Measurements from ENCODE around the gene CRB2. TPM values are rescaled to one million over a fixed set of nuclear protein-coding genes. Genes with fewer than 3 reads are reported as not detected.
A peak's percentile ranks its signal among the peaks of the same experiment; 100 is the strongest.
"Not testable (repeated sequence)": the region's sequence is repeated elsewhere in the genome, so short reads cannot be mapped to it uniquely, and the experiment has no call there.

Gene CRB2
- total RNA-seq, 1 donor from 2014 or later, result 0.65 TPM

DNA sequence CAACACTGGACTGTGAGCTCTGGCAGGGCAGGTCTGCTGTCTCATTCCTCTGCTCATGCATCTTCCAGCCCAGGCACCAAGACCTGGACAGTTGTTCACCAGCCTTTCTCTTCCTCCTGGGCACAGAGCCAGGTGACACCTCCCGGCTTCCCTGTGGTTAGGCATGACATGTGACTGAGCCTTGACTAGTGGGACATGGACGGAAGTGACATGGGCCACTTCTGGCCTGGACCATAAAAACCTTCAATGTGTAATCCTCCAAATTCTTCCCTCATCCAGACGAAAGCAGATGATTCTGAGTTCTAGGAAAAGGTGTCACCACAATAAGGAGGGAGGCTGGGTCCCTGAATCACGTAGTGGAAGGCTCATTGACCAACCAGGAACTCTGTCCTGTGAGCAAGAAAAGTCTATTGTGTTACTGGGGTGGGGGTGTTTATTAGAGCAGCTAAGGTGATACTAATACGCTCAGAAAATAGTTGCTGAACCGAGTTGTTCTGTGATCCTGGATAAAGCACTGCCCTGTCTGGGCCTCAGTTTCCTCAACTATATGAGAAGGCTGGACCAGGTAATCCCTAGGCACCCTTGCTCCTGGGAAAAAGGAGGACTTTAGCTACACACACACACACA is 26.6 kb upstream of the CRB2 start:
- DNase-seq (ENCODE audit: low read depth), result peak; percentile 31

DNA sequence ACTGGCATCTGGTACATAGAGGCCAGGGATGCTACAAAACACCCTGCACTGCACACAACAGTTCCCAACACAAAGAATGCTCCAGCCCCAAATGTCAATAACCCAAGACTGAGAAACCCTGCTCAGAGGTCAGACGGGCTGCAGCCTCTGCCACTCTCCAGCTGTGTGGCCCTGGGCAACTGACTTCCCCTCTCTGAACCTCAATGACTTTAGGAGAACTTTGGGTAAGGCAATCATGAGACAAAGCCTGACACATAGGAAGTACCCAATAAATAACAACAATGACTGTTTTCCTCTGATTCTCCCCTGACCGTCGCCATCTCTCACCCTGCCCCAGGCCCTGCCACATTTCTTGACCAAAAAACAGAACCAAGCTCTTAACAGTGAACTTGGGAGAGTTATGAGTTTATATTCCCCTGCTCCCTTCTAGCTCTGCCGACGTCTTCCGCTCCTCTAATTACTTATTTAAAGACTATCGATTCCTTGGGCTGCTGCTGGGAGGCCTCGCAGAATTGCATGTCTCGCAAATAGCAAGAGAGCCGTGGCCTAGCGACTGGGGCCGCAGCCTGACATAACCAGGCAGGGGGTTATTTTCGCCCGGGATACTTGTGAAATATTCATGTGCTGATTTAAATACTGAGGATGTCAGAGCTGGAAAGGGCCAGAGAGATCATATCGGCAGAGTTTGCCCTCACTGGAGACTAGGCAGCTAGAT is 24.5 kb upstream of the CRB2 start:
- DNase-seq (ENCODE audit: low read depth), result no peak

GRCh38 chr9:123333058-123333669 is 22.8 kb upstream of the CRB2 start:
- not testable (repeated sequence) for DNase-seq (ENCODE audit: low read depth)

- no peak for DNase-seq (ENCODE audit: low read depth)
Measured at GRCh38 chr9:123334639-123335038, 21.4 kb upstream of the CRB2 start.

DNA sequence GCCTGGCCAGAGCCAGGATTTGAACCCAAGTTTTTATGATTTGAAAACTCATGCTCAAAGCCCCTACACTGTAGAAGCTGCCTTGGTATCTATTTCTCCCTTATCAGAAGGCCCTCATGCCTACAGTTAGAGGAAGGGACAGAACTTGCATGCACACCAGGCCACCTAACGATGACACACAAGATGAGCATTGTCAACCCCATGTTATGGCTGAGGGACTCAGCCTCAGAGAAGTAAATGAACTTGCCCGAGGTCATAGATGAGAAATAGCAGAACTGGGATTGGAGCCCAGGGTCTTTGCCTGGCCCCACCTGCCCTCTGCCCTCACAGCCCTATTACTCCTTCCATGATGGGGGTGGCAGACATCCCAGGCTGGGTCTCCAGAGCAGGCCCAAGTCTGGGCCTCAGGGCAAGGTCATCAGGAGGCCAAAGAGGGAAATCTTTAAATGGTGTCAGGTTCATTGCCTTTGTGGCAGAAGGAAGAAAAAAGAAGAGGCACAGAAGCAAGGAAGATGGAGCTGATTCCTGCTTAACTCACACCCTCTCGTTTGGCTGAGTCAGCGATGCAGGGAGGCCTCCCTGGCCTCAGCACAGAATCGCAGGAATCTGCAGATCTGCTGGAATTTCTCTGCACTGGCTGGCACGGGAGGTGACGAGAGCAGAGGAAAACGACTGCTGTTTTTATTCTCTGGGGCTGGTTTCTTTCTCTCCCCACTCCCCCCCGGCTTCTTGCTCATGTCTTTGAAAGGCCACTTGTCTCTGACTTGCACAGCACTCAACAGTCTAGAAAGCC is 20.6 kb upstream of the CRB2 start:
- DNase-seq (ENCODE audit: low read depth), result peak; percentile 64

- no peak for DNase-seq (ENCODE audit: low read depth)
Measured at GRCh38 chr9:123335986-123336329, 20.0 kb upstream of the CRB2 start.

GRCh38 chr9:123336449-123336848 is 19.5 kb upstream of the CRB2 start:
- DNase-seq (ENCODE audit: low read depth), result no peak

DNA sequence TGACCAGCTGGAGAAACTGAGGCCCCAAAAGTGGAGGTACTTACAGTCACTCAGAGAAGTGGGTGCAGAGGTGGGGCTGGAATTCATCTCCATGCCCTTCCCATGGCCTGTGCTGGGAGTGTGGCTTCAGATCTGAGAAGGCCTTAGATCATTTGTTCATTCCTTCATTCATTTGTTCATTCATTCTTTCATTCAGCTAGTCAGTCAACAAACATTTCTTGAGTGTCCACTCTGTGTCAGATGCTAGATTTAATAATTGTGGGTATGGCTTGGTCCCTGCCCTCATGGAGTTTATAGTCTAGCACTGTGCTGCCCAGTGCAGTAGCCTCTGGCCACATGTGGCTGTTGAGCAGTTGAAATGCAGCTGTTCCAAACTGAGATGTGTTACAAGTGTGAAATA is 19.0 kb upstream of the CRB2 start:
- DNase-seq (ENCODE audit: low read depth), result no peak

GRCh38 chr9:123337971-123338370 is 18.0 kb upstream of the CRB2 start:
- DNase-seq (ENCODE audit: low read depth), result no peak

GRCh38 chr9:123338710-123339665 is 17.0 kb upstream of the CRB2 start:
- no peak for DNase-seq (ENCODE audit: low read depth)

DNA sequence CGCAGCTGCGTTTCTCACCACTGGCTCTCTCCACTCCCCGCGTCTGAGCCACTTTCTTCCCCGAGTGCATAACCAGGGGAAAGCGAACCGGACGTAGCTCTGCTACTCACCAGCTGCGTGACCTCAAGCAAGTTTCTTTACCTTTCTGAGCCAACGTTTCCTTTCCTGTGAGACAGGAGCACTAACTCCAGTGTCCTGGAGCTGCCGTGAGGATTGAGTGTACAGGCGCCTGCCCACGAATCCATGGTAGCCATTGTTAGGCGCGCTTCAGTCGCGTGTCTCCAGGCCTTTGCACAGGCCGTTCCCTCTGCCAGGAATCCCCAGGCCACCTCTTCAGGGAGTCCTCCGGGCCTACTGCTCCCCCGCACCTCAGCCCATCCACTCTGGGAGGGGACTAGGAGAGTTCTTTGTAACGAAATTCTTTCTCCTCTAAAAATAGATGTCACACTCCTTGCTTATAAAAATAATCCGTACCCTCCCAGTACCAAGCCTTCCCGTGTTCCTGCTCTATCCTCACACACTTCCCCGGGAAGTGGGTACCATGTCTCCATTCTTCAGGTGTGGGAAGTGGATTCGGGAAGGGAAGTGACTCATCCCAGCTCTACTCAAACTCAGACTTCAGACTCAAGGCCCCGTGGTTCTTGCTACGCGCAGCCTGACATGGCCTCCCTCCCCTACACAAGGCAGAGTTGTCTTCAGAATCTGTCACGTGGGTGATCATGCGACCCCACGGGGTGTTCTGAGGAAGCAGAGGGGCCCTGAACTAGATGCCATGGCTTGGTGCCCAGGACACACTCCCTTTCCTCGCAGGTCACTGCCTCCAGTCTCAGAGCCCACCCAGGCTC is 16.1 kb upstream of the CRB2 start:
- DNase-seq (ENCODE audit: low read depth), result peak; percentile 30

- no peak for DNase-seq (ENCODE audit: low read depth)
Measured at GRCh38 chr9:123341816-123342215, 14.2 kb upstream of the CRB2 start.

- no peak for DNase-seq (ENCODE audit: low read depth)
Measured at GRCh38 chr9:123342247-123342646, 13.8 kb upstream of the CRB2 start.

DNA sequence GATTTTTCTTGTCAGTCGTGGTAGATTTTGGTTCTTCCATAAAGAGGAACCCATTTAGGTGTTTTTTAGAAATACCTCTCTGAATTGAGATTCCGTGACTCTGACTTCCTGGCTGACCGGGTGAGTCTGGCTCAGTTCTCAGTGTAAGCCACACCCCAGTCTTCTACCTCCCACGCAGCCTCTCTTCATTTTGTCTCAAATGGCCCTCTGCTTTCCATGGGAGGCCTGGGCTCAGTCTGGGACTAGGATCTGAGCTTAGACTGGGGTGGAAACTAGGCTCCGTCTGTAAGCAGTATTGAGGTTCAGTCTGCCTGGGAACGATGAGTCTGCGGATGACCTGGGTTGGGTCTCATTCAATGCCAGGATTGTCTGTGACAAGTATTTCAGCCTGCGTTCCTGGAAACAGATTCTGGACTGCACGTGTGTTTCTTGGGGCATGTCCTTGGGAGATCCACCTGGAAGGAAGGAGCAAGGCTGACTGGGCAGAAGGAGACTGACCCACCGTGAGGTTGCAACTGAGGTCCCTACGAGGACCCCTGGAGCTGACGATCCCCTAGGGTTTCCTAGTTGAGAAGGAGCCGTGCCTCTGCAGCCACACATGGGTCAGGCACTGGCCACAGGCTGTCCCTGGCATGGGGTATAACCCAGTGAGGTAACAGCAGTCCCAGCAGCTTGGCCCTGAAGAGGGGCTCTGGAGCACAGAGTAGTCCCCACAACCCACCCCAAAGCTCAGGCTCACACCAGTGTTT is 12.4 kb upstream of the CRB2 start:
- DNase-seq (ENCODE audit: low read depth), result no peak

DNA sequence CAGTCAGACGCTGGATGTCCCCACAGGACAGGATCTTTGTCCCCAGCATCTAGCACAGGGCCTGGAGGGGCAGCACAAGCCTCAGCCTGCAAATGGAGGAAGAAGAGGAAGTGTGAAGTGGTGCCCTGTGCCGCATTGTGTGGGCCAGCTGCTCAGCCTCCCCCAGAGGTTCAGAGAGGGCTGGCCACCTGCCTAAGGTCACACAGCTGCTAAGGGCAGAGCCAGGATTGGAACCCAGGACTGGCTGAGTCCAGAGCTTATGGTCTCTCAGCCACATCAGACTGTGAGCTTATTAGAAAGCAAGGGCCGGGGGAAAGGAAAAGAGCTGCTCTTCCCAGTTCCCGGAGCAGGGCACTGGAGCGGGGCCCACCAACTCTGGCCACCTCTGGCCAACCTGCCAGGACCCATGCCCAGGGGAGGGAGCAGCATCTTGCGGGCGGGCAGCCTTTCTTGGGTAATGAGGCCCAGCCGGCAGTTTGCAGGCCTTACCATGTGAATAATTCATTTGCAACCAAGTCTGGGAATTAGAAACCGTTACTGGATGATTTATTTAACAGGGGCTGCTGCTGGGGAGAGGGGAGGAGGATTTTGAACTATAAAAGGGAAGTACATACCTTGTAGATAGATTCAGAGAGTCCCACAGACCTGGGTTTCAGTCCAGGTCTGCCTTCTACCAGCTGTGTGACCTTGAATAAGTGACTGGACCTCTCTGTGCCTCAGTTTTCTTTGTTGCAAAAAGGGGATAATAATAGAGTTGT is 11.6 kb upstream of the CRB2 start:
- no peak for DNase-seq (ENCODE audit: low read depth)

DNA sequence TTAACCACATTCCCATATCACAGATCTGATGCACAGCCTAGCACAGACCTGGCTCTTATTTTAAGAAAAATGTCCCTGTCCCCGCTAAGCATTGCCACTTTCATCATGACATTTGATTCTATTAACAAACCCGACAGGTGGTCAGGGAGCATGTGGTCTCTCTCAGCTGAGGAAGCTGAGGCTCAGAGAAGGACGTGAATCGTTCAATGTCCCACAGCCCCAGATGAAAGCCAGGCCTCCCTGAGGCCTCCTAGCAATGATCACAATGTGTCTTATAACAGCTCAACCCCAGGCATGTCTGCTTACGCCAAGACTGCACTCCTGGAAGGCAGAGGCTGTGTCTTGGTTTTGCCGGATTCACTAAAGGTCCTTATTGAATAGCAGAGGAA is 10.4 kb upstream of the CRB2 start:
- no peak for DNase-seq (ENCODE audit: low read depth)

DNA sequence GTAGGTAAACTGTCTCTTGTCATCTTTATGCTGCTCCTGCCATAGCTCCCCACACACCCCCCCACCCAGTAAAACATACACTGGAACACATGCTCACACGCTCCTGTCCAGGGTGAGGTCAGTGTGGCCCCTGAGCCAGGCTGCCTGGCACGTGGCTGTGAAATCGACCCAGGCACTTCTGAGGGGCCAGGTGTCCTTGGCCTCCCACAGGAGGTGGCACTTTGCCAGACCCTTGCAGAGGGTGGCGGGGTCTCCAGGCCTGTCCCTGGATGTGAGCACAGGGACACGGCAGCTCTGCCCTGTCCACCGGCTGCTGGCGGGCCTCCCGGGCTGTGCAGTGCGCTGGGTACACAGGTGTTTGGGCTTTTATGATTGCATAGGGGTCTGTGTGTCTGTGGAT is 10.0 kb upstream of the CRB2 start:
- no peak for DNase-seq (ENCODE audit: low read depth)

- no peak for DNase-seq (ENCODE audit: low read depth)
Measured at GRCh38 chr9:123346826-123347225, 9.2 kb upstream of the CRB2 start.
